NOMO-1 treated with DMSO at 0.1 percent for 48 hours (cell line): ENCODE measurements around the gene ECT2.
A peak's percentile ranks its signal among the peaks of the same experiment; 100 is the strongest.
"Not testable (repeated sequence)": the region's sequence is repeated elsewhere in the genome, so short reads cannot be mapped to it uniquely, and the experiment has no call there.

Source experiments
- DNase-seq: peaks from one replicate; lab custom pipeline; 2025; ENCODE audit not compliant: unreplicated experiment; lab: John Stamatoyannopoulos, UW

The ECT2 gene

GRCh38 chr3:172739462-172739861, 11.1 kb upstream of the ECT2 start:
- DNase-seq: no peak

- no peak for DNase-seq
Measured at GRCh38 chr3:172746475-172746874, 4.1 kb upstream of the ECT2 start.

- DNase-seq: no peak
Measured at GRCh38 chr3:172749230-172749965, 1.1 kb upstream of the ECT2 start.

- DNase-seq: no peak
Measured at GRCh38 chr3:172750069-172750367, 508 bp upstream of the ECT2 start.

- peak; percentile 78 for DNase-seq
Measured at GRCh38 chr3:172751175-172751704, 714 bp downstream of the ECT2 start.

- DNase-seq: no peak
Measured at GRCh38 chr3:172752651-172753050, 2.1 kb downstream of the ECT2 start.

- no peak for DNase-seq
Measured at GRCh38 chr3:172753125-172753524, 2.6 kb downstream of the ECT2 start.

- DNase-seq: not testable (repeated sequence)
Measured at GRCh38 chr3:172760416-172760815, 9.9 kb downstream of the ECT2 start.

GRCh38 chr3:172766241-172766640, 15.7 kb downstream of the ECT2 start:
- DNase-seq: no peak

GRCh38 chr3:172766718-172767405, 16.3 kb downstream of the ECT2 start:
- DNase-seq: no peak

GRCh38 chr3:172770382-172770781, 19.9 kb downstream of the ECT2 start:
- no peak for DNase-seq

- no peak for DNase-seq
Measured at GRCh38 chr3:172771672-172772071, 21.1 kb downstream of the ECT2 start.

GRCh38 chr3:172776049-172776717, 25.7 kb downstream of the ECT2 start:
- DNase-seq: no peak

- no peak for DNase-seq
Measured at GRCh38 chr3:172777901-172778300, 27.4 kb downstream of the ECT2 start.

GRCh38 chr3:172782235-172782634, 31.7 kb downstream of the ECT2 start:
- DNase-seq: no peak

- DNase-seq: no peak
Measured at GRCh38 chr3:172786036-172786435, 35.5 kb downstream of the ECT2 start.

- no peak for DNase-seq
Measured at GRCh38 chr3:172787019-172787418, 36.5 kb downstream of the ECT2 start.

- no peak for DNase-seq
Measured at GRCh38 chr3:172787746-172788145, 37.2 kb downstream of the ECT2 start.

- DNase-seq: no peak
Measured at GRCh38 chr3:172799246-172799645, 48.7 kb downstream of the ECT2 start.

GRCh38 chr3:172800156-172800555, 49.6 kb downstream of the ECT2 start:
- no peak for DNase-seq

GRCh38 chr3:172803489-172803888, 53.0 kb downstream of the ECT2 start:
- DNase-seq: no peak

GRCh38 chr3:172804323-172804722, 53.8 kb downstream of the ECT2 start:
- DNase-seq: no peak
